Activated naive CD8-positive, alpha-beta T cell treated with anti-CD3 and anti-CD28 coated beads for 36 hours (primary cell): Measurements from ENCODE around the gene RAI1. TPM values are rescaled to one million over a fixed set of nuclear protein-coding genes. Genes with fewer than 3 reads are reported as not detected.
"Not testable (repeated sequence)": the region's sequence is repeated elsewhere in the genome, so short reads cannot be mapped to it uniquely, and the experiment has no call there.

Source experiments
- DNase-seq: peaks from one replicate; pipeline ENCODE4 v3.0.0; 2021
- H3K27ac Mint-ChIP-seq: one replicate; pipeline ENCODE4 v1.8.0; 2022; ENCODE audit warnings: mild to moderate bottlenecking, moderate library complexity, mixed read lengths
- H3K27me3 Mint-ChIP-seq: one replicate; pipeline ENCODE4 v1.8.0; 2022; ENCODE audit warnings: mild to moderate bottlenecking, mixed read lengths
- H3K36me3 Mint-ChIP-seq: one replicate; pipeline ENCODE4 v1.8.0; 2021; ENCODE audit warnings: mild to moderate bottlenecking, mixed read lengths
- H3K4me1 Mint-ChIP-seq: one replicate; pipeline ENCODE4 v1.8.0; 2021; ENCODE audit warnings: mixed read lengths
- H3K4me3 Mint-ChIP-seq: one replicate; pipeline ENCODE4 v1.8.0; 2022; ENCODE audit warnings: mild to moderate bottlenecking, moderate library complexity, mixed read lengths
- H3K9me3 Mint-ChIP-seq: one replicate; pipeline ENCODE4 v1.8.0; 2022; ENCODE audit warnings: mixed read lengths
- total RNA-seq, 2 experiments: library from RNA; stranded (reverse); gene quantifications; one replicate each; pipeline ENCODE4 v1.2.3, GENCODE V29; 2021

RAI1 gene
- total RNA-seq, 2 experiments from 2014 or later, result 19.6 to 21.1 TPM

DNA sequence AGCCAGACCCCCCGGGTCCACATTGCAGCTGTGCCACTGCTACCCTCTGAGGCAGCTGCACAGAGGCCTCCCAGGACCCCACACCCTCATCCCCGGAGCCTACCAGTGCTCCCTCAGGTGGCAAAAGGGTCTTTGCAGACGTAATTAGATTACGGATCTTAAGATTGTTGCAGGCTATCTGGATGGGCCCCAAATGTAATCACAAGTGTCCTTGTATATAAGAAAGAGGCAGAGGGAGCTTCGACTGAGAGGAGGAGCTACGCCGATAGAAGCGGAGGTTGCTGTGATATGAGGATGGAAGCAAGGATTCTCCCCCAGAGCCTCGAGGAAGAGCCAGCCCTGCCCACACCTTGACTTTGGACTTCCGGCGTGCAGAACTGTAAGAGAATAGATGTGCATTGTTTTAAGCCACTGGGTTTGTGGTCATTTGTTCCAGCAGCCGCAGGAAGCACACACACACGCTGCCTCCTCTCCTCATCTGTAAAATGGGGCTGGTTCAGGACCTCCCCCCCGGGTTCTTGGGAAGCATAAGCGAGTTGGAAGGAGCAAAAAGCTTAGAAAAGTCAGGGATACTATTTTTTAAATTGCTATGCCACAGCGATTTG lies 10.5 kb upstream of the RAI1 start:
- no peak overlapping the region for H3K27ac Mint-ChIP-seq
- H3K9me3 Mint-ChIP-seq, result no peaks in the 10 kb centered on the region
- no peaks in the 10 kb centered on the region for H3K36me3 Mint-ChIP-seq
- H3K4me3 Mint-ChIP-seq, result no peak overlapping the region
- no peak for DNase-seq
- peaks cover 10% of the 10 kb centered on the region for H3K4me1 Mint-ChIP-seq
- H3K27me3 Mint-ChIP-seq, result no peaks in the 10 kb centered on the region

DNA sequence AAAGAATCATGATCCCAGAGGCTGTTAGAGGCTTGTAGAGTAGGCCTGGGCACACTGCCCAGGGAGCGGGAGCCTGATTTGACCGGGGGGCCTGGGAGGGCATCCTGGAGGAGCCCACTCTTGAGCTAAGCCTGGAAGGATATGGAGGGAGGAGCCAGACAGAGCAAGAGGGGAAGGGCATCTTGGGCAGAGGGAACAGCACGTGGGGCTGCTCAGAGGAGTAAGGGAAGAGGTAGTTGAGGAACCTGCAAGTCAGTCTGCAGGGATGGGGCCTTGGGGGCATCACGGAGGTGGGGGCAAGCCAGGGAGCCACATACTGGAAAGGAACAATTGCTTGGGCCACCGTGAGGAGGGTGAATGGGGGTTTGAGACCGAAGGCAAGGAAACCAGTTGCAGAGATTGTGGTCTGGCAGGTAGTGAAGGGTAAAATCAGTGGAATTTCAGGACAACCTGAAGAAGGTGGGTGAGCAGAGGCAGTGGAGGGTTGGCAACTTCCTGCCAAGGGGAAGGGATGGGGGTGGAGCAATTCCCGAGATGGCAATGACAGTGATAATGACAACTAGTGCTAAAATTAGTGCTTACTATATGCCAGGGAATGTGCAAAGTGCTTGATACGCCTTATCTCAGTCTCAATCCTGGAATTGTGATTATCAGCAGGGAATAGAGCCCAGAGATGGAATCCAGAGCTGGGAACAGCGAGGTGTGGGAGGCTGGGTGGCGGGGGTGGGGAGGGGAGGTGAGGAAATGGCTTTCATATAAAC lies 9.7 kb upstream of the RAI1 start:
- Mint-ChIP-seq H3K4me3 (no peak overlapping the region), H3K36me3 (no peaks in the 10 kb centered on the region)

DNA sequence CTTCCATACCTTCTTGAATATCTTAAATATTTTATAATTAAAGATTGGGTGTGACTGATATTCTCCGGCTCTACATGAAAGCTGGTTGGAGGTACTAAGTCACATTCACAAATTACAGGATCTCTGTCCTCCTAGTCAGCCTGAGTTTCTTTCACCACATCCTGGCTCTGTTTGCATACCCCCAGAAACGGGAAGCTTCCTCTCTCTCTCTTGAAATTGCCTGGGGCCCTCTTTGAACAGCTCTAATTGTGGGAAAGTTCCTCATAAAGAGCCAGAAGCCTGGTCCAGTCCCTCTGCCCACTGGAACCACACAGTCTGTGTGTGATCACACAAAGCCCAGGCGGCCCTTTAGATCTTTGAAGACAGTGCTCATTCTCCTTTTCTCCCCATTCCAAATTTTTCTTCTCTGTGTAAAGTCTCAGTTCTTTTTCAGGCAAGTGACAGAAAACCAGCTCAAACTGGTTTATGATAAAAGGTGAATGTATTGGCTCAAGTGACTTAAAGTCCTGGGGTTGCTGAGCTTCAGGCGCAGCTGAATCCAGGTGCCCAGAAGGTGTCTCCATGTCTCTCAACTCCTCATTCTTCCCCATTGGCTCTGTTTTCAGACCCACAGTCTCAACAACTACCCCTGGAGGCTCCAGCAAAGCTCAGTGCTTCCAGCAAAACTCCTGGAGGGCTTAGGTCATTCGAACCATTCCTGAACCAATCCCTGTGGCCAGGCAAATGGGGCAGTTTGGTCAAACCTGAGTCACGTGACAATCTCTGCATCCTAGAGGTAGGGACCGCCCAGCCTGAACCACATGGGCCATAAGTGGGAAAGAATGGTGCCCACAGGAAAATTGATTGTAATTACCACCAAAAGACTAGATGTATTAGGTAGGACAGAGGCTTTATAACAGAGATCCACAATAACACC lies 8.5 kb upstream of the RAI1 start:
- peaks cover 23% of the 10 kb centered on the region for H3K4me1 Mint-ChIP-seq

More for the DNA sequence above, 9.7 kb upstream of the RAI1 start:
- Mint-ChIP-seq H3K9me3 (no peaks in the 10 kb centered on the region), H3K4me1 (peaks cover 17% of the 10 kb centered on the region), H3K27ac (no peak overlapping the region), H3K27me3 (no peaks in the 10 kb centered on the region)
- DNase-seq, result no peak

DNA sequence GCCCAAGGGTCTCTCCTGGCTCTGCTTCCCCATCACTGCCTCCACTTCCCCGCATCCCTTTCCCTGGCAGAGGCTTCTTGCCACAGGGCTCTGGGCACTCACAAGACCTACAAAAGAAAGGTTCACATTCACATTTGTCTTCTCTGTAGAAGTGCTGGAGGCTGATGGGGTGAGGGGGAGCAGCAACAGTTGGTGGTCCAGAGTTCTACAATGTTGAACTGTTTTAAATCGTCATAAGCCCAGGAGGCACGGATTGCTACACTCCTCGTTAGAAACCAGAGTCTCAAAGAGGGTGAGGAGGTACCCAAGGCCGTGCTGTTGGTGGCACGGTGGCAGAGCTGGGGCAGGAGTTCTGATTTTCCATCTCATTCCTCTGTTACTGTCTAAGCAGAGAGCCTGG lies 5.8 kb upstream of the RAI1 start:
- Mint-ChIP-seq H3K4me1 (peaks cover 23% of the 10 kb centered on the region), H3K27me3 (no peaks in the 10 kb centered on the region), H3K4me3 (no peak overlapping the region)

More for the DNA sequence above, 8.5 kb upstream of the RAI1 start:
- Mint-ChIP-seq H3K4me3 (no peak overlapping the region), H3K27me3 (no peaks in the 10 kb centered on the region), H3K9me3 (no peaks in the 10 kb centered on the region), H3K27ac (no peak overlapping the region), H3K36me3 (no peaks in the 10 kb centered on the region)
- no peak for DNase-seq

DNA sequence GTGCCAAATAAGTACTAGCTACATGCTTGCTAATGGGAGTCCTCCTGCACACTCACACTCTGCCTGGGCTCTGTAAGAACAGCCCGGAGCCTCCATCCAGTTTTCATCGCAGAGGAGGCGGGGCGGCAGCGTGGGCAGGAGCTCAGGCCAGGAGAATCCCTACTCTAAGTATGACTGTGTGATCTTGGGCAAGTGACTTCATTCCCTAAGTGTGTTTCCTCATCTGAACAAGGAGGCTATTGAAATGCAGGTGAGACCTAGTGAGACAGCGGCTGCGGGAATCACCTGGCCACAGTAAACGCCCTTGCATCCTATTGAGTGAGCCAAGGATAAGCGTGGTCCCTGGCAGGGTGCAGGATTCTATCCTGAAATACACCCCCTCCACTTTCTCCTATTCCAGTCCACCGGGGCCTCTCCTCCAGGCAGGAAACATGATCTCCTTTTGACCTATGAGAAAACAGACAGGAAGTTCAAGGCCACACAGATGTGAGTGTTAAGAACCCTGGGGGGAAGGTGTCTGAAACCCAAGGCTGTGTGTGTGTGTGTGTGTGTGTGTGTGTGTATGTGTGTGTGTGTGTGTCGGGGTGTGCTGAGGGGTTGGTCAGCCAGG lies 5.2 kb upstream of the RAI1 start:
- Mint-ChIP-seq H3K27me3 (peaks cover 3% of the 10 kb centered on the region), H3K4me3 (no peak overlapping the region), H3K4me1 (peaks cover 23% of the 10 kb centered on the region), H3K27ac (peak overlapping the region; percentile 40), H3K9me3 (no peaks in the 10 kb centered on the region), H3K36me3 (no peaks in the 10 kb centered on the region)
- no peak for DNase-seq

More for the DNA sequence above, 5.8 kb upstream of the RAI1 start:
- Mint-ChIP-seq H3K36me3 (no peaks in the 10 kb centered on the region), H3K27ac (no peak overlapping the region), H3K9me3 (no peaks in the 10 kb centered on the region)
- no peak for DNase-seq

DNA sequence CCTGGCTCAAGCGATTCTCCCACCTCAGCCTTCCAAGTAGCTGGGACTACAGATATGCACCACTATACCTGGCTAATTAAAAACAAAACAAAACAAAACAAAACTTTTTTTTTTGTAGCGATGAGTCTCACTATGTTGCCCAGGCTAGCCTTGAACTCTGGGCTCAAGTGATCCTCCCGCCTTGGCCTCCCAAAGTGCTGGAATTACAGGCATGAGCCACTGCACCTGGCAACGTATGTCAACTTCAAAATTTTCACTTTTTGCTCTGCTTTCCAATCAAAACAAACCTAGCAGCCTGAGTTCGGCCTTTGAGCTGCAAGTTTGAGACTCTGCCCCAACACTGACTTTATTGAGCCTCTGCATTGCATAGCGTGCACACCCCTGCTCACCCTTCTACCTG lies 4.5 kb upstream of the RAI1 start:
- no peak for DNase-seq
- H3K4me1 Mint-ChIP-seq, result peaks cover 23% of the 10 kb centered on the region
- H3K36me3 Mint-ChIP-seq, result no peaks in the 10 kb centered on the region
- no peaks in the 10 kb centered on the region for H3K9me3 Mint-ChIP-seq
- H3K27me3 Mint-ChIP-seq, result peaks cover 3% of the 10 kb centered on the region
- H3K4me3 Mint-ChIP-seq, result no peak overlapping the region
- no peak overlapping the region for H3K27ac Mint-ChIP-seq

DNA sequence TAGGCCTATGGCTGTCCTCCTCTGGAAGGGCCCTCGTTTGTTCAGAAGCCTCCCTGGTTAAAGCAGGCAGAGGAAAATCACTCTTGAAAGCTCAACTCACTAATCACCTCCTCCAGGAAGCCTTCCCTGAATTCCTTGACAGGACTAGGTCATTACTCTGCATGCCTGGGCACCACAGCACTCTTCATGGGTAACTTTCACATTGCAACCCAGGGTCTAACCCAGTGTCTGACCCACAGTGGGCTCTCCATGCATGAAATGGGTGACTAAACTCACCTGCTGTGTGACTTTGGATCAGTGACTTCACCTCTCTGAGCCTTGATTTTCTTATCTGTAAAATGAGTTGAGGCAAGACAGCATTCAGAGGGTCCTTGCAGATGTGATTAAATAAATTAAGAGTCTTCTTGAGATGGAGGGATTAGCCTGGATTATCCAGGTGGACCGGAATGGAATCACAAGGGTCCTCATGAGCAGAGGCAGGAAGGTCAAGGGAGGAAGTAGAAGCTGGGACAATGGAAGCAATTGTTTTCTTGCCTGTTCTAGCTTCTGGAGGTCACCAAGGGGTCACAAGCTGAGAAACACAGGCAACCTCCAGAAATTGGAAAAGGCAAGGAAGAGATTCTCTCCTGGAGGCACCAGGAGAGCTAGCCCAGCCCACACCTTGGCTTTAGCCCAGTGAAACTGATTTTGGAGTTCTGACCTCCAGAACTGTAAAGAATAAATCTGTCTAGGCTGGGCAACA lies 3.8 kb upstream of the RAI1 start:
- Mint-ChIP-seq H3K9me3 (no peaks in the 10 kb centered on the region), H3K27me3 (peaks cover 3% of the 10 kb centered on the region), H3K27ac (no peak overlapping the region), H3K36me3 (no peaks in the 10 kb centered on the region), H3K4me3 (no peak overlapping the region), H3K4me1 (peaks cover 20% of the 10 kb centered on the region)
- no peak for DNase-seq

DNA sequence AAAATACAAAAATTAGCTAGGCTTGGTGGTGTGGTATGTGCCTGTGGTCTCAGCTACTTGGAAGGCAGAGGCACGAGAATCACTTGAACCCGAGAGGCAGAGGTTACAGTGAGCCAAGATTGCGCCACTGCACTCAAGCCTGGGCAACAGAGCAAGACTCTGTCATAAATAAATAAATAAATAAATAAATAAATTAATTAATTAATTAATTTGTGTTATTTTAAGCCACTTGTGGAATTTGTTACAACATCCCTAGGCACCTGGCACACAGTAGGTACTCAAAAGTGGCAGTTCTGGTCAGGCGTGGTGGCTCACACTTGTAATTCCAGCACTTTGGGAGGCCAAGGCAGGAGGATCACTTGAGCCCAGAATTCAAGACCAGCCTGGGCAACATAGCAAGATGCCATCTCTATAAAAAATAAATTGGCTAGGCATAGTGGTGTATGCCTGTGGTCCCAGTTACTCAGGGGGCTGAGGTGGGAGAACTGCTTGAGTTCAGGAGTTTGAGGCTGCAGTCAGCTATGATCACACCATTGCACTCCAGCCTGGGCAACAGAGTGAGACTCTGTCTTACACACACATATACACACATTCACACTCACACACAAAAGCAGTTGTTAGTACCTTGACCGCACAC lies 3.1 kb upstream of the RAI1 start:
- H3K36me3 Mint-ChIP-seq, H3K27me3 Mint-ChIP-seq, DNase-seq, H3K4me3 Mint-ChIP-seq, H3K27ac Mint-ChIP-seq, H3K9me3 Mint-ChIP-seq: not testable (repeated sequence)
- H3K4me1 Mint-ChIP-seq, result peaks cover 18% of the 10 kb centered on the region

DNA sequence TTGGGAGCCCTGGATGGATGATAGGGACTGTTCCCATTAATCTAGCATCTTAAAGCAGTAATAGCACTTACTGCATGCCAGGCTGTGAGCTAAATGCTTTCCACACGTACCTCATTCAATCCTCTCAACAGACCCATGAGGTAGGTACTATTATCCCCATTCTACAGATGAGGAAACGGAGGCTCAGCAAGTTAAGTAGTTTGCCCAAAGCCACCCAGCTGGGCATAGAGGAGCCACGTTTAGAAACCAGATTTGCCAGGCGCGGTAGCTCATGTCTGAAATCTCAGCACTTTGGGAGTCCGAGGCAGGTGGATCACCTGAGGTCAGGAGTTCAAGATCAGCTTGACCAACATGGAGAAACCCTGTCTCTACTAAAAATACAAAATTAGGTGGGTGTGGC lies 2.0 kb upstream of the RAI1 start:
- Mint-ChIP-seq H3K27me3 (peaks cover 3% of the 10 kb centered on the region), H3K36me3 (no peaks in the 10 kb centered on the region), H3K27ac (no peak overlapping the region), H3K4me3 (no peak overlapping the region), H3K4me1 (peaks cover 28% of the 10 kb centered on the region), H3K9me3 (no peaks in the 10 kb centered on the region)
- no peak for DNase-seq

DNA sequence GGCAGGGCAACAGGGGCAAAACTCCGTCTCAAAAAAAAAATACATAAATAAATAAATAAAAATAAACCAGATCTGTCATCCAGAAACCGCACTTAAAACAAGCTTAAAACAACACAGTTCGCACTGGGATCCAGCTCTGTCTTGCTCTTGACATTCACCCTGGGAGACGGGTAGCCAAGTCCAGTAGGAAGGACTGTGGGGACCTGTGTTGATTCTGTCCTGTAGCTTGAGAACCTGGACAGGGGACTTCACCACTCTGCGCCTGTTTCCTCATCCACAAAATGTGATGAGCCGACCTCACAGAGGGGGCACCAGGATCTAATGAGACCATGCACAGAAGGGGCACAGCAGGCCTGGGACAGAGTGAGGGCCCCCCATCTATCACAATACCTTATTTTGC lies 1.5 kb upstream of the RAI1 start:
- Mint-ChIP-seq H3K36me3 (no peaks in the 10 kb centered on the region), H3K27ac (no peak overlapping the region), H3K4me3 (no peak overlapping the region), H3K9me3 (no peaks in the 10 kb centered on the region), H3K4me1 (peaks cover 31% of the 10 kb centered on the region), H3K27me3 (peaks cover 3% of the 10 kb centered on the region)
- DNase-seq, result no peak

DNA sequence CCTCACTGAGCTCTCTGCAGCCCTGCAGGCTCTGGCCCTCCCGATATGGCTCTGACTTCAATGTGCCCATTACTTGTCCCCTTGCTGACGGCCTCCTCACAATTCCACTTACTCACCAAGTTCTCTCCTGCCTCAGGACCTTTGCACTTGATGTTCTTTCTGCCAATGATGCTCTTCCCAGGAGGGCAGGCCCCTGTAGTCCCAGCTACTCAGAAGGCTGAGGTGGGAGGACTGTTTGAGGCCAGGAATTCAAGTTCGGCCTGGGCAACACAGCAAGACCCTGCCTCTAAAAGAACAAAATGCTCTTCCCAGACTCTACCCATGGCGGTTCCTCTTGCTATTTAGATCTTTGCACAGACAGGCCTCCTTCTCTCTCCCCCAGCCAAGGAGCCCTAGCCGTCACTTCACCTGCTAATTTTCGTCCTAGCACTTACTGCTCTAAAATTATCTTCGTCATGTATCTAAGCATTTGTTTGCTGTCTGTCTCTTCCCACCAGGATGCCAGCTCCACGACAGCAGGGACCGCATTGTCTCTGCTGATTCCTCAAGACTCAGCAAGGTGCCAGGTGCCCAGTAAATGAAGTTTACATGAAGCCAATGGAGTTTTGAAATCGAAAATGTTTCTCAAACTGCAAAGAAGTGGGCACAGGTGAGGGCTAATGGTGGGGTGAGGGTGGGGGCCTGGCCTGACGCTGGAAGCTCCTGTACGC lies 626 bp upstream of the RAI1 start:
- H3K27ac Mint-ChIP-seq, result no peak overlapping the region
- H3K4me3 Mint-ChIP-seq, result peak overlapping the region; percentile 2
- peaks cover 3% of the 10 kb centered on the region for H3K27me3 Mint-ChIP-seq
- no peaks in the 10 kb centered on the region for H3K9me3 Mint-ChIP-seq
- peaks cover 39% of the 10 kb centered on the region for H3K4me1 Mint-ChIP-seq
- H3K36me3 Mint-ChIP-seq, result no peaks in the 10 kb centered on the region
- no peak for DNase-seq

DNA sequence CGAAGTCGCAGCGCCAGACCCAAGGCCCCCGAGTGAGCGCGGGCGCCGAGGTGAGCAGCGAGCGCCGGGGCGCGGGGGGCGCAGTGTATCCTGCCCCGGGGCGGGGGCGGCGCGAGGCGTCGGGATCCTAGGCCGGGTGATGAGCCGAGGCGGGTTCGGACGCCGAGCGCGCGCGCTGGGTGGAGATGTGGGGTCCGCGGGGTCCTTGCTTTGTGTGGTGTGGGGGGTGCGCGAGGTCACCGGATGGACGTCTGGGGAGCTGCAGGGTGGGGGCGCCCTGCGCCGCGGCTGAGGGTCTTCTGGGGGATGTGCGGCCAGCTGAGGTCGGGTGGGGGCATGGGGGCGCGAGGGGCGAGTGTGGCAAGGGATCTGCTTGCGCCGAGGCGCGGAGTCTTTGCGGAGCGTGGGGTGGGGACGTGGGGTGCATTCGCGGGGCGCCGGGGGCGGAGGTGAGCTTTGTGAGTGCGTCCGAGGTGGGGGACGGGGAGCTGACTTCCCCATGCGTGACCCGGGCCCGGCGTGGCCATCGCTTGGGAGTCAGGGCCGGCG lies 560 bp downstream of the RAI1 start:
- H3K36me3 Mint-ChIP-seq, result peaks cover 2% of the 10 kb centered on the region
- H3K9me3 Mint-ChIP-seq, result no peaks in the 10 kb centered on the region

DNA sequence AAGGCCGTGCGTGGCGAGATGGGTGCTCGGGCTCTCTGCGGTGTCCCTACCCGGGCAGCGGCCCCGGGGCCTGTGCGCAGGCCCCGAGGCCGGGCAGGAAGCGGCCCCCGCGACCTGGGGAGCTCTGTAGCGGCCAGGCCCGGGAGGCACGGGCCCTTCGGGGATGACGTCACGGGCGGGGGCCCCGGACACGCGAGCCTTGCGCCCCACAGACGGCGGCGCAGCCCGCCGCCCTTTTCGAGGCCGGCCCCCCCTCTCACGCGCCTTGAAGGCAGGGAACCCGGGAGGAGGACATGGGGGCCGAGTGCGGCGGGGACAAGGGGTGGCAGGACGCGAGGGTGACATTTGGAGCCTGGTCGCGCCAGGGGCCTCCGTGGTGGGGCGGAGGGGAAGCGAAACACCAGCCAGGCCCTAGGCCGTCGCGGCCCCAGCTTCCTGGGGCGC lies 1.1 kb downstream of the RAI1 start:
- H3K9me3 Mint-ChIP-seq, result no peaks in the 10 kb centered on the region
- peaks cover 38% of the 10 kb centered on the region for H3K4me1 Mint-ChIP-seq
- DNase-seq, result peak; percentile 74
- peaks cover 2% of the 10 kb centered on the region for H3K36me3 Mint-ChIP-seq
- H3K27ac Mint-ChIP-seq, result peak overlapping the region; percentile 94
- peak overlapping the region; percentile 88 for H3K4me3 Mint-ChIP-seq
- H3K27me3 Mint-ChIP-seq, result peaks cover 3% of the 10 kb centered on the region

More for the DNA sequence above, 560 bp downstream of the RAI1 start:
- Mint-ChIP-seq H3K27me3 (peaks cover 3% of the 10 kb centered on the region), H3K27ac (peak overlapping the region; percentile 91), H3K4me1 (peaks cover 37% of the 10 kb centered on the region), H3K4me3 (peak overlapping the region; percentile 88)
- DNase-seq, result peak; percentile 70
